Neural cell (in vitro differentiated cells): Measurements from ENCODE around the gene SPAAR. TPM values are rescaled to one million over a fixed set of nuclear protein-coding genes. Genes with fewer than 3 reads are reported as not detected.

Source experiments
- H2AFZ ChIP-seq: fragments of 200-600, 300-800 bp; sonication (generic), shearing (Covaris generic); 2 replicates; pipeline ENCODE4 v1.6.0; 2014; ENCODE audit warnings: low read depth, mild to moderate bottlenecking, antibody characterized with exemption, low read length, moderate library complexity
- H3F3A ChIP-seq: fragments of 200-600 bp; shearing (Covaris generic); 2 replicates; pipeline ENCODE4 v1.6.1; 2016; ENCODE audit warnings: mild to moderate bottlenecking, moderate library complexity, mixed read lengths, antibody characterized with exemption, low read length; ENCODE audit not compliant: insufficient read depth, poor library complexity, severe bottlenecking
- H3K27ac ChIP-seq: fragments of 200-600, 300-800 bp; sonication (generic), shearing (Covaris generic); 2 replicates; pipeline ENCODE4 v1.5.1; 2014; ENCODE audit warnings: mild to moderate bottlenecking, low read length, moderate library complexity
- H3K27me3 ChIP-seq: fragments of 300-800, 200-600 bp; sonication (generic), shearing (Covaris generic); 2 replicates; pipeline ENCODE4 v1.6.0; 2014; ENCODE audit warnings: mild to moderate bottlenecking, low read depth, low read length, moderate library complexity; ENCODE audit not compliant: insufficient read depth
- H3K36me3 ChIP-seq: fragments of 300-800, 200-600 bp; sonication (generic), shearing (Covaris generic); 2 replicates; pipeline ENCODE4 v1.5.1; 2014; ENCODE audit warnings: mild to moderate bottlenecking, antibody characterized with exemption, low read length, moderate library complexity; ENCODE audit not compliant: insufficient read depth
- H3K4me2 ChIP-seq: fragments of 300-800, 200-600 bp; sonication (generic), shearing (Covaris generic); 2 replicates; pipeline ENCODE4 v1.6.0; 2014; ENCODE audit warnings: mild to moderate bottlenecking, low read length
- H3K4me3 ChIP-seq: fragments of 300-800, 200-600 bp; sonication (generic), shearing (Covaris generic); 2 replicates; pipeline ENCODE4 v1.5.1; 2014; ENCODE audit warnings: mild to moderate bottlenecking, low read length, moderate library complexity
- H3K79me2 ChIP-seq: fragments of 200-600 bp; shearing (Covaris generic); replicated peaks from 2 replicates; pipeline ENCODE4 v1.6.0; 2014; ENCODE audit warnings: mild to moderate bottlenecking, low read length, moderate library complexity; ENCODE audit not compliant: insufficient read depth
- H3K9ac ChIP-seq: fragments of 300-800, 200-600 bp; sonication (generic), shearing (Covaris generic); 2 replicates; pipeline ENCODE4 v1.6.1; 2016; ENCODE audit warnings: mild to moderate bottlenecking, low read length, mixed read lengths
- H3K9me2 ChIP-seq: fragments of 200-600 bp; shearing (Covaris generic); 2 replicates; pipeline ENCODE4 v1.6.1; 2016; ENCODE audit warnings: mild to moderate bottlenecking, low read length, mixed read lengths; ENCODE audit not compliant: insufficient read depth
- H3K9me3 ChIP-seq: fragments of 200-600, 300-800 bp; sonication (generic), shearing (Covaris generic); 2 replicates; pipeline ENCODE4 v1.6.1; 2016; ENCODE audit warnings: mild to moderate bottlenecking, mixed run types, low read length, moderate library complexity, mixed read lengths
- H4K20me1 ChIP-seq: fragments of 200-600 bp; shearing (Covaris generic); 2 replicates; pipeline ENCODE4 v1.6.1; 2016; ENCODE audit warnings: mild to moderate bottlenecking, mixed run types; ENCODE audit not compliant: insufficient read depth
- CTCF ChIP-seq: fragments of 450-650 bp; IDR thresholded peaks from 2 replicates; pipeline ENCODE4 v1.5.1; 2014; ENCODE audit warnings: antibody characterized with exemption, mild to moderate bottlenecking, moderate library complexity; ENCODE audit not compliant: poor library complexity, severe bottlenecking
- EP300 ChIP-seq: fragments of 450-650 bp; conservative IDR thresholded peaks from 2 replicates; pipeline ENCODE4 v1.6.1; 2014; ENCODE audit warnings: antibody characterized with exemption, mild to moderate bottlenecking, moderate library complexity; ENCODE audit not compliant: poor library complexity, severe bottlenecking
- EZH2 ChIP-seq: fragments of 200-600, 300-800 bp; shearing (Covaris generic), sonication (generic); IDR thresholded peaks from 2 replicates; pipeline ENCODE4 v1.6.1; 2014; ENCODE audit warnings: antibody characterized with exemption, low read length, borderline replicate concordance, mild to moderate bottlenecking; ENCODE audit not compliant: insufficient read depth, poor library complexity, severe bottlenecking
- MXI1 ChIP-seq: fragments of 450-650 bp; conservative IDR thresholded peaks from 2 replicates; pipeline ENCODE4 v1.6.1; 2014; ENCODE audit warnings: antibody characterized with exemption, mild to moderate bottlenecking; ENCODE audit not compliant: poor library complexity, severe bottlenecking
- POLR2AphosphoS5 ChIP-seq: IDR thresholded peaks from 2 replicates; pipeline ENCODE4 v1.6.1; 2012
- RAD21 ChIP-seq: fragments of 450-650 bp; conservative IDR thresholded peaks from 2 replicates; pipeline ENCODE4 v1.6.1; 2014; ENCODE audit warnings: antibody characterized with exemption, mild to moderate bottlenecking, moderate library complexity
- REST ChIP-seq: IDR thresholded peaks from 2 replicates; pipeline ENCODE4 v1.6.1; 2012; ENCODE audit warnings: borderline replicate concordance
- SMC3 ChIP-seq: fragments of 450-650 bp; conservative IDR thresholded peaks from 2 replicates; pipeline ENCODE4 v1.6.1; 2014; ENCODE audit warnings: antibody characterized with exemption, mild to moderate bottlenecking, moderate library complexity; ENCODE audit not compliant: poor library complexity
- polyA plus RNA-seq: library from polyadenylated mRNA; depleted of rRNA; stranded (reverse); fragments of >200 nt; gene quantifications from 2 replicates; pipeline ENCODE4 v1.2.3, GENCODE V29; 2014

Gene SPAAR
- polyA plus RNA-seq, 1 donor from 2014 or later, result 0.35 TPM

- Histone ChIP-seq H3K36me3 (no peaks in the 10 kb centered on the region), H3K9ac (no peak overlapping the region), H3K27ac (no peak overlapping the region), H3K4me3 (no peak overlapping the region), H3F3A (no peaks in the 10 kb centered on the region), H3K9me2 (no peaks in the 10 kb centered on the region), H4K20me1 (no peaks in the 10 kb centered on the region), H2AFZ (no peak overlapping the region), H3K9me3 (no peaks in the 10 kb centered on the region), H3K27me3 (peaks cover 19% of the 10 kb centered on the region), H3K79me2 (no peaks in the 10 kb centered on the region), H3K4me2 (no peak overlapping the region)
- TF ChIP-seq RAD21 (no peak), EZH2 (no peak), MXI1 (no peak), EP300 (no peak), REST (no peak), SMC3 (no peak), CTCF (no peak), POLR2AphosphoS5 (no peak)
Observed at GRCh38 chr9:35956651-35957050, 47.4 kb downstream of the SPAAR start.

GRCh38 chr9:35958104-35958837 is 49.0 kb downstream of the SPAAR start, which contains the start of gene OR2S2:
Gene OR2S2, minus strand, starts transcription at chr9:35958154. Its CDS starts 56 bp downstream, at chr9:35958098.
- no peak for TF ChIP-seq RAD21
- no peak for TF ChIP-seq POLR2AphosphoS5
- no peak for TF ChIP-seq EZH2
- TF ChIP-seq EP300, result no peak
- no peak for TF ChIP-seq REST
- Histone ChIP-seq H3F3A (no peaks in the 10 kb centered on the region), H3K27me3 (peaks cover 6% of the 10 kb centered on the region)

More at GRCh38 chr9:35958104-35958837, 49.0 kb downstream of the SPAAR start, which contains the start of gene OR2S2:
- H3K79me2 ChIP-seq, result no peaks in the 10 kb centered on the region
- no peak within 1 kb of the TSS for H3K4me2 ChIP-seq
- no peaks in the 10 kb centered on the region for H4K20me1 ChIP-seq
- H3K9ac ChIP-seq, result no peak within 1 kb of the TSS
- H3K36me3 ChIP-seq, result no peaks in the 10 kb centered on the region
- H3K27ac ChIP-seq, result no peak within 1 kb of the TSS
- no peaks in the 10 kb centered on the region for H3K9me3 ChIP-seq
- no peak within 1 kb of the TSS for H3K4me3 ChIP-seq
- no peak within 1 kb of the TSS for H2AFZ ChIP-seq
- H3K9me2 ChIP-seq, result no peaks in the 10 kb centered on the region
